Measurements from ENCODE around the gene FOXC2.
A peak's percentile ranks its signal among the peaks of the same experiment; 100 is the strongest.

DNA sequence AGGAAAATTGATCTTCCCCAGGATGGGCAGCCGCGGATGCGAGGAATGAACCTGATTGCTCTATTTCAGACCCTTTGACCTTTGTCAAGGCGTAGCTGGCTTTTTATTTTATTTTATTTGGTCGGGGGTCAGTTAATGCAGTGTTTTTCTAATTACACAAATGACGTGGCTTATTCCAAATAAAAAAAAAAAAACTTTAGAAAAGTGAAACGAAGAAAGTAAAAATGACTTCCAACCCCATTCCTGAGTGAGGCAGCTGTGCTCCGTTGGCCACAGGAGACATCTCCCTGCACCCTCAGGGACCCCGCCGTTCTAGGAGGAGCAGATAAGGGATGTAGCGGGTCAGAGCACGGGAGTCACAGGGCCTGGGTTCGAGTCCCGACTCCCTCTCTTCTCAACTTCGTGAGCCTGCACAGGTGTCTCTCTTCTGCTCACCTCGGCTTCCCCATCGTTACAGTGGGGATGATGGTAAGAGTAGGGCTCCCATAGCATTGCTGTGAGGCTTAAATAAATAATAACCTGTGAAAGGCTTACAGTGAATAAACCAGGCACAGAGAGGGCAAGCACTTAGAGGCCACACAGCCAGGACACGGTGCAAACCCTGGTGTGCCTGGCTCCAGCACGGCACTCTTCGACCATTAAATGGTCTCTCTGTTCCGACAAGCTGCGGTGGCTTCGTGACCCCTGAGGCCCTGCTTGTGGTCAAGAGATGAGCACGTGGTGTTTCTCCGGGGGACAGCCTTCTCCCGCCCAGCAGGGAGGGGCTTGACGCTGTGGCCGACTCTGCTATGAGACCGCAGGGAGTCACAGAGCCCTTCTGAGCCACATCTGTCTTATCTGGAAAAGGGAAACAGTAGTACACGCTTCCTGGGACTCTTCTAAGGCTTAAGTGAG, 46.1 kb upstream of the FOXC2 start:
- TF ChIP-seq, protein P1, sequence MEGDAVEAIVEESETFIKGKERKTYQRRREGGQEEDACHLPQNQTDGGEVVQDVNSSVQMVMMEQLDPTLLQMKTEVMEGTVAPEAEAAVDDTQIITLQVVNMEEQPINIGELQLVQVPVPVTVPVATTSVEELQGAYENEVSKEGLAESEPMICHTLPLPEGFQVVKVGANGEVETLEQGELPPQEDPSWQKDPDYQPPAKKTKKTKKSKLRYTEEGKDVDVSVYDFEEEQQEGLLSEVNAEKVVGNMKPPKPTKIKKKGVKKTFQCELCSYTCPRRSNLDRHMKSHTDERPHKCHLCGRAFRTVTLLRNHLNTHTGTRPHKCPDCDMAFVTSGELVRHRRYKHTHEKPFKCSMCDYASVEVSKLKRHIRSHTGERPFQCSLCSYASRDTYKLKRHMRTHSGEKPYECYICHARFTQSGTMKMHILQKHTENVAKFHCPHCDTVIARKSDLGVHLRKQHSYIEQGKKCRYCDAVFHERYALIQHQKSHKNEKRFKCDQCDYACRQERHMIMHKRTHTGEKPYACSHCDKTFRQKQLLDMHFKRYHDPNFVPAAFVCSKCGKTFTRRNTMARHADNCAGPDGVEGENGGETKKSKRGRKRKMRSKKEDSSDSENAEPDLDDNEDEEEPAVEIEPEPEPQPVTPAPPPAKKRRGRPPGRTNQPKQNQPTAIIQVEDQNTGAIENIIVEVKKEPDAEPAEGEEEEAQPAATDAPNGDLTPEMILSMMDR (IDR thresholded peaks at IDR 0.05) = peak; percentile 63
- no peak for TF ChIP-seq EZH2 (IDR thresholded peaks at IDR 0.05; ENCODE audit: borderline replicate concordance, insufficient read depth, low read depth, low read length, poor library complexity, severe bottlenecking)
